SK-N-SH (cell line): ENCODE measurements around the gene LRTM1. TPM values are rescaled to one million over a fixed set of nuclear protein-coding genes. Genes with fewer than 3 reads are reported as not detected.
A peak's percentile ranks its signal among the peaks of the same experiment; 100 is the strongest.

Experiments
- CTCF ChIA-PET: fragments of 300-600, 350-600 bp; formaldehyde crosslinking; extraction: SDS; loops from one replicate; lab custom pipeline; 2021; lab: Yijun Ruan, JAX
- POLR2A ChIA-PET: fragments of 350-600 bp; sonication (Branson Sonifier 250); formaldehyde crosslinking; extraction: SDS; loops from one replicate; lab custom pipeline; 2020; ENCODE audit warnings: antibody characterized with exemption, inconsistent platforms; lab: Yijun Ruan, JAX
- DNase-seq: peaks from one replicate; pipeline ENCODE4 v3.0.0; 2012
- H2AFZ ChIP-seq: fragments of 200-600 bp; sonication (generic); 2 replicates; pipeline ENCODE4 v1.8.1; 2016; ENCODE audit warnings: antibody characterized with exemption, mild to moderate bottlenecking, low read depth
- H3F3A ChIP-seq: fragments of 200-600 bp; sonication (generic); replicated peaks from 2 replicates; pipeline ENCODE3; 2016; ENCODE audit warnings: antibody characterized with exemption, mild to moderate bottlenecking; ENCODE audit not compliant: insufficient read depth
- H3K27ac ChIP-seq, 2 experiments: fragments of 200-500 bp in 1 of 2; fragments of 200-600 bp in 1 of 2; sonication (Bioruptor generic) in 1 of 2; sonication (generic), shearing (Covaris generic) in 1 of 2; 2 replicates each; pipeline versions ENCODE4 v1.5.1 to v1.6.1; 2014 to 2016; ENCODE audit warnings: low read depth in 2 of 2, inconsistent platforms in 1 of 2, low read length in 1 of 2, mild to moderate bottlenecking in 1 of 2, mixed read lengths in 1 of 2
- H3K27me3 ChIP-seq: fragments of 200-600 bp; sonication (generic), shearing (Covaris generic); 2 replicates; pipeline ENCODE4 v1.6.1; 2016; ENCODE audit warnings: mixed run types; ENCODE audit not compliant: insufficient read depth
- H3K36me3 ChIP-seq, 2 experiments: fragments of 200-500 bp in 1 of 2; fragments of 200-600 bp in 1 of 2; sonication (Bioruptor generic) in 1 of 2; sonication (generic) in 1 of 2; replicated peaks in 1 of 2; 2 replicates each; pipeline versions ENCODE3 to v1.5.1; 2014 to 2016; ENCODE audit warnings: low read length in 1 of 2, mild to moderate bottlenecking in 1 of 2; ENCODE audit not compliant: insufficient read depth in 2 of 2, control insufficient read depth in 1 of 2
- H3K4me1 ChIP-seq, 2 experiments: fragments of 200-500 bp in 1 of 2; fragments of 200-600 bp in 1 of 2; sonication (Bioruptor generic) in 1 of 2; sonication (generic), shearing (Covaris generic) in 1 of 2; 2 replicates each; pipeline versions ENCODE4 v1.5.1 to v1.6.1; 2014 to 2016; ENCODE audit warnings: low read depth in 1 of 2, low read length in 1 of 2, mixed run types in 1 of 2; ENCODE audit not compliant: insufficient read depth in 2 of 2, control insufficient read depth in 1 of 2
- H3K4me2 ChIP-seq: fragments of 200-600 bp; sonication (generic), shearing (Covaris generic); 2 replicates; pipeline ENCODE4 v1.6.1; 2017; ENCODE audit warnings: mixed run types
- H3K4me3 ChIP-seq, 2 experiments: fragments of 200-500 bp in 1 of 2; fragments of 200-600 bp in 1 of 2; sonication (Bioruptor generic) in 1 of 2; sonication (generic), shearing (Covaris generic) in 1 of 2; 2 replicates each; pipeline versions ENCODE4 v1.5.1 to v1.8.1; 2014 to 2016; ENCODE audit warnings: low read depth in 2 of 2, inconsistent platforms in 1 of 2, low read length in 1 of 2, mild to moderate bottlenecking in 1 of 2, mixed read lengths in 1 of 2, moderate library complexity in 1 of 2
- H3K79me2 ChIP-seq: fragments of 200-600 bp; sonication (generic); 2 replicates; pipeline ENCODE4 v1.8.1; 2017; ENCODE audit warnings: mild to moderate bottlenecking; ENCODE audit not compliant: insufficient read depth
- H3K9ac ChIP-seq: fragments of 200-600 bp; sonication (generic); 2 replicates; pipeline ENCODE4 v1.6.1; 2017; ENCODE audit warnings: mixed run types
- H3K9me2 ChIP-seq: fragments of 200-600 bp; sonication (generic); 2 replicates; pipeline ENCODE4 v1.6.1; 2017; ENCODE audit warnings: mixed run types
- H3K9me3 ChIP-seq: fragments of 200-600 bp; sonication (generic); 2 replicates; pipeline ENCODE4 v1.6.1; 2017; ENCODE audit warnings: mixed run types, mild to moderate bottlenecking, moderate library complexity
- H4K20me1 ChIP-seq: fragments of 200-600 bp; sonication (generic); 2 replicates; pipeline ENCODE4 v1.6.1; 2017; ENCODE audit warnings: mild to moderate bottlenecking, mixed run types; ENCODE audit not compliant: insufficient read depth
- CHD2 ChIP-seq: fragments of 150-350 bp; IDR thresholded peaks from 2 replicates; pipeline ENCODE4 v1.6.1; 2018; ENCODE audit warnings: low read length; ENCODE audit not compliant: partially characterized antibody
- CTCF ChIP-seq: fragments of 200-600 bp; sonication (generic); IDR thresholded peaks from 2 replicates; pipeline ENCODE4 v1.6.1; 2017; ENCODE audit warnings: antibody characterized with exemption, mild to moderate bottlenecking, moderate library complexity
- ELF1 ChIP-seq: IDR thresholded peaks from 2 replicates; pipeline ENCODE4 v1.4.0; 2012
- EP300 ChIP-seq, 2 experiments: IDR thresholded peaks; 2 replicates each; pipeline versions ENCODE4 v1.4.0 to v1.6.1; 2012; ENCODE audit warnings: borderline replicate concordance in 1 of 2, low read depth in 1 of 2, low read length in 1 of 2
- EZH2phosphoT487 ChIP-seq: fragments of 200-600 bp; sonication (generic); IDR thresholded peaks from 2 replicates; pipeline ENCODE4 v1.6.1; 2017; ENCODE audit warnings: low read depth, mixed run types, mild to moderate bottlenecking, antibody characterized with exemption, moderate library complexity, borderline replicate concordance
- FOSL2 ChIP-seq: IDR thresholded peaks from 2 replicates; pipeline ENCODE4 v1.4.0; 2012; ENCODE audit warnings: low read depth, mild to moderate bottlenecking, moderate library complexity, borderline replicate concordance
- FOXJ3 ChIP-seq: sonication (generic); formaldehyde crosslinking; IDR thresholded peaks from 2 replicates; pipeline ENCODE4 v1.5.1; 2020; ENCODE audit warnings: mild to moderate bottlenecking, missing genetic modification reagents
- FOXM1 ChIP-seq: IDR thresholded peaks from 2 replicates; pipeline ENCODE4 v1.4.0; 2012; ENCODE audit warnings: low read depth, mild to moderate bottlenecking
- GABPA ChIP-seq: IDR thresholded peaks from 2 replicates; pipeline ENCODE4 v1.4.0; 2012; ENCODE audit warnings: low read depth, mild to moderate bottlenecking
- JUND ChIP-seq: IDR thresholded peaks from 2 replicates; pipeline ENCODE4 v1.4.0; 2012
- MAX ChIP-seq: IDR thresholded peaks from 2 replicates; pipeline ENCODE4 v1.4.0; 2012; ENCODE audit warnings: low read depth
- MEF2A ChIP-seq: IDR thresholded peaks from 2 replicates; pipeline ENCODE4 v1.4.0; 2012; ENCODE audit warnings: low read depth, borderline replicate concordance
- MXI1 ChIP-seq: IDR thresholded peaks from 2 replicates; pipeline ENCODE4 v1.6.1; 2012; ENCODE audit warnings: mild to moderate bottlenecking, low read depth, low read length, improper control_type of control experiment
- NFIC ChIP-seq: IDR thresholded peaks from 2 replicates; pipeline ENCODE4 v1.4.0; 2012; ENCODE audit warnings: borderline replicate concordance
- NRF1 ChIP-seq: IDR thresholded peaks from 2 replicates; pipeline ENCODE4 v1.6.1; 2012; ENCODE audit warnings: low read depth, mild to moderate bottlenecking, low read length
- POLR2AphosphoS5 ChIP-seq: IDR thresholded peaks from 2 replicates; pipeline ENCODE4 v1.6.1; 2012; ENCODE audit warnings: low read depth, low read length
- RAD21 ChIP-seq: IDR thresholded peaks from 2 replicates; pipeline ENCODE4 v1.6.1; 2012; ENCODE audit warnings: mild to moderate bottlenecking, low read length
- RFX5 ChIP-seq: IDR thresholded peaks from 2 replicates; pipeline ENCODE4 v1.6.1; 2012; ENCODE audit warnings: mild to moderate bottlenecking, improper control_type of control experiment, low read length
- RXRA ChIP-seq: IDR thresholded peaks from 2 replicates; pipeline ENCODE4 v1.4.0; 2012; ENCODE audit warnings: low read depth, mild to moderate bottlenecking, borderline replicate concordance
- SIN3A ChIP-seq: IDR thresholded peaks from 2 replicates; pipeline ENCODE4 v1.6.1; 2012; ENCODE audit warnings: low read depth, mild to moderate bottlenecking, low read length, moderate library complexity, borderline replicate concordance
- SMC3 ChIP-seq: IDR thresholded peaks from 2 replicates; pipeline ENCODE4 v1.6.1; 2012; ENCODE audit warnings: low read depth, low read length, improper control_type of control experiment
- TAF1 ChIP-seq: IDR thresholded peaks from 2 replicates; pipeline ENCODE4 v1.6.1; 2012; ENCODE audit warnings: low read depth, mild to moderate bottlenecking, low read length, moderate library complexity, borderline replicate concordance
- TCF12 ChIP-seq: IDR thresholded peaks from 2 replicates; pipeline ENCODE4 v1.4.0; 2012
- TEAD4 ChIP-seq: IDR thresholded peaks from 2 replicates; pipeline ENCODE4 v1.4.0; 2012; ENCODE audit warnings: mild to moderate bottlenecking, borderline replicate concordance; ENCODE audit not compliant: insufficient read depth
- USF2 ChIP-seq: fragments of 150-350 bp; IDR thresholded peaks from 2 replicates; pipeline ENCODE4 v1.6.1; 2017; ENCODE audit warnings: antibody characterized with exemption, low read length, low read depth, borderline replicate concordance
- YY1 ChIP-seq: IDR thresholded peaks from 2 replicates; pipeline ENCODE4 v1.4.0; 2012; ENCODE audit warnings: low read depth, mild to moderate bottlenecking
- WGBS: methylation state at CpG from one replicate; pipeline ENCODE4 v1.1.6; 2017; ENCODE audit warnings: low lambda C conversion rate; 5-methylcytosine and 5-hydroxymethylcytosine counted together
- polyA plus RNA-seq, 3 experiments: library from polyadenylated mRNA; depleted of rRNA; stranded (reverse); fragments of >200 nt; gene quantifications; 2 replicates each; pipeline ENCODE4 v1.2.3, GENCODE V29; 2012
- TF ChIP-seq, protein P1 (sequence below): IDR thresholded peaks from 2 replicates; pipeline ENCODE4; 2012
- TF ChIP-seq, protein P2 (sequence below): IDR thresholded peaks from 2 replicates; pipeline ENCODE4 v1.4.0; 2012; ENCODE audit warnings: low read depth, borderline replicate concordance
- TF ChIP-seq, protein P3 (sequence below): fragments of 150-350 bp; IDR thresholded peaks from 2 replicates; pipeline ENCODE4 v1.6.1; 2016; ENCODE audit warnings: mild to moderate bottlenecking, low read depth, low read length

The LRTM1 gene
- polyA plus RNA-seq, 1 of the 3 experiments (the other 2 are of a cell fraction): 0.03 TPM

GRCh38 chr3:54870423-54870822 lies 57.4 kb downstream of the LRTM1 start:
- Histone ChIP-seq H3K4me3 (no peak overlapping the region), H3K36me3 (no peaks in the 10 kb centered on the region), H3K4me2 (no peak overlapping the region), H3F3A (peaks cover 3% of the 10 kb centered on the region), H3K4me1 (peaks cover 0 to 6% of the 10 kb centered on the region in 2 experiments; a peak in 1 of 4 replicates), H3K27me3 (no peaks in the 10 kb centered on the region), H2AFZ (peak overlapping the region; percentile 34; the same call in 1 of the 2 replicates), H3K9ac (no peak overlapping the region), H4K20me1 (no peaks in the 10 kb centered on the region), H3K9me2 (no peaks in the 10 kb centered on the region), H3K9me3 (no peaks in the 10 kb centered on the region), H3K27ac (peak overlapping the region; percentile 18 to 83; a peak in 3 of 4 replicates), H3K79me2 (no peaks in the 10 kb centered on the region)
- 18% methylated on average over 7 of the region's 7 CpGs for WGBS
- POLR2A ChIA-PET: no interaction called here
- DNase-seq: peak; percentile 55
- CTCF ChIA-PET: interaction anchor here (0.7 to 1.7 kb wide), 7 partner anchors 10 to 1390 kb away, joined by 3 to 7 read pairs (median 4); no protein-coding TSS in a partner anchor
- TF ChIP-seq FOSL2 (peak; percentile 80), YY1 (peak; percentile 61), GABPA (no peak), RFX5 (no peak), NFIC (peak; percentile 56), ELF1 (no peak), MAX (no peak), NRF1 (no peak), FOXM1 (0 out of 2 replicates have a peak, but pooled peaks have one; percentile 27), USF2 (no peak), SIN3A (no peak), RXRA (peak; percentile 16; the same call in 1 of the 2 replicates), POLR2AphosphoS5 (peak; percentile 27; the same call in 1 of the 2 replicates), TCF12 (peak; percentile 86), SMC3 (peak; percentile 88), MXI1 (no peak), MEF2A (no peak), EZH2phosphoT487 (no peak), FOXJ3 (no peak), TAF1 (no peak), CHD2 (no peak), TEAD4 (peak; percentile 64; the same call in 1 of the 2 replicates), EP300 (IDR thresholded peaks at IDR 0.05; ENCODE audit: borderline replicate concordance in 1 of 2, low read depth in 1 of 2, low read length in 1 of 2) (peak; percentile 33 to 86; a peak in 2 of 4 replicates), CTCF (peak; percentile 82), RAD21 (peak; percentile 87), JUND (peak; percentile 64; the same call in 1 of the 2 replicates)
- TF ChIP-seq, protein P1, sequence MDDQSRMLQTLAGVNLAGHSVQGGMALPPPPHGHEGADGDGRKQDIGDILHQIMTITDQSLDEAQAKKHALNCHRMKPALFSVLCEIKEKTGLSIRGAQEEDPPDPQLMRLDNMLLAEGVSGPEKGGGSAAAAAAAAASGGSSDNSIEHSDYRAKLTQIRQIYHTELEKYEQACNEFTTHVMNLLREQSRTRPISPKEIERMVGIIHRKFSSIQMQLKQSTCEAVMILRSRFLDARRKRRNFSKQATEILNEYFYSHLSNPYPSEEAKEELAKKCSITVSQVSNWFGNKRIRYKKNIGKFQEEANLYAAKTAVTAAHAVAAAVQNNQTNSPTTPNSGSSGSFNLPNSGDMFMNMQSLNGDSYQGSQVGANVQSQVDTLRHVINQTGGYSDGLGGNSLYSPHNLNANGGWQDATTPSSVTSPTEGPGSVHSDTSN: peak; percentile 76
- TF ChIP-seq, protein P2, sequence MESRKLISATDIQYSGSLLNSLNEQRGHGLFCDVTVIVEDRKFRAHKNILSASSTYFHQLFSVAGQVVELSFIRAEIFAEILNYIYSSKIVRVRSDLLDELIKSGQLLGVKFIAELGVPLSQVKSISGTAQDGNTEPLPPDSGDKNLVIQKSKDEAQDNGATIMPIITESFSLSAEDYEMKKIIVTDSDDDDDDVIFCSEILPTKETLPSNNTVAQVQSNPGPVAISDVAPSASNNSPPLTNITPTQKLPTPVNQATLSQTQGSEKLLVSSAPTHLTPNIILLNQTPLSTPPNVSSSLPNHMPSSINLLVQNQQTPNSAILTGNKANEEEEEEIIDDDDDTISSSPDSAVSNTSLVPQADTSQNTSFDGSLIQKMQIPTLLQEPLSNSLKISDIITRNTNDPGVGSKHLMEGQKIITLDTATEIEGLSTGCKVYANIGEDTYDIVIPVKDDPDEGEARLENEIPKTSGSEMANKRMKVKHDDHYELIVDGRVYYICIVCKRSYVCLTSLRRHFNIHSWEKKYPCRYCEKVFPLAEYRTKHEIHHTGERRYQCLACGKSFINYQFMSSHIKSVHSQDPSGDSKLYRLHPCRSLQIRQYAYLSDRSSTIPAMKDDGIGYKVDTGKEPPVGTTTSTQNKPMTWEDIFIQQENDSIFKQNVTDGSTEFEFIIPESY: no peak
- TF ChIP-seq, protein P3, sequence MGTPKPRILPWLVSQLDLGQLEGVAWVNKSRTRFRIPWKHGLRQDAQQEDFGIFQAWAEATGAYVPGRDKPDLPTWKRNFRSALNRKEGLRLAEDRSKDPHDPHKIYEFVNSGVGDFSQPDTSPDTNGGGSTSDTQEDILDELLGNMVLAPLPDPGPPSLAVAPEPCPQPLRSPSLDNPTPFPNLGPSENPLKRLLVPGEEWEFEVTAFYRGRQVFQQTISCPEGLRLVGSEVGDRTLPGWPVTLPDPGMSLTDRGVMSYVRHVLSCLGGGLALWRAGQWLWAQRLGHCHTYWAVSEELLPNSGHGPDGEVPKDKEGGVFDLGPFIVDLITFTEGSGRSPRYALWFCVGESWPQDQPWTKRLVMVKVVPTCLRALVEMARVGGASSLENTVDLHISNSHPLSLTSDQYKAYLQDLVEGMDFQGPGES: no peak
